C4-2B (cell line): ENCODE measurements around the gene TMEM161B.

Experiments used
- H3K27ac ChIP-seq: fragments of 450-650 bp; 2 replicates; pipeline ENCODE4 v1.5.1; 2017
- ZFX ChIP-seq: fragments of 450-650 bp; IDR thresholded peaks from 2 replicates; pipeline ENCODE4 v1.6.1; 2017
- TF ChIP-seq, protein P1 (sequence below): fragments of 450-650 bp; conservative IDR thresholded peaks from 2 replicates; pipeline ENCODE4 v1.5.1; 2017; ENCODE audit warnings: mild to moderate bottlenecking

TMEM161B gene

DNA sequence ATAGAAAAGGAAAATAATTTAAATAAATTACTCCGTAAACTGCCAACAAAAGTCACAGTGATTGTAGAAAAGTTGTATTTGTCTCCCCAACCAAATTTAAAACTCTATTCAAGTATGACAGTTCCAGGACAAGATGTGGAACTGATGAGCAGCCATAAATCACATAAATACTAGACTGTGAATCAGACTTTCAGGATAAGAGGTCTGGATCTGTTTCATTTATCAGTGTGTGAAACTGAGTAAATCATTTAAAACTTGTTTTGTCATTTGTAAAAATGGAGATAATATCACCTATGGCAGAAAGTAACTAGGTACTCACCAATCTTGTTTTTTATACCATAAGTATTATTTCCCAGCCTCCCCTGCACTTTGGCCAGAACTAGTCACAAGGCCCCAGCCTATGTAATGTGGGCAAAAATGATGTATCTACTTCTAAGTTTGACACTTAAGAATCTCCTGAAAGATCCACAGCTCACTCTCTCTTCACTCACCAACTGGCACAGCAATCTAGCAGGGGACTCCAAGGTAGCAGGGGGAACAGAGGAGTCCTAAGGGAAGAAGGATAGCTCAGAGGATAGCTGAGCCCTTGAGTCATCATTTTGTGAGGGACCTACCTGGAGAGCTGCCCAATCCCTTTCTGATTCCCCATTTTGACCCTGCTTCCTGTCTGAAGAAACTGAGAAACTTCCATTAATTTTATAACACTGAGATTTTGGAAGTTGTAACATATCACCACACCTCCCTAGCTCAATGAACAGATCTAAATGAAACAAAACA lies 31.6 kb downstream of the TMEM161B start:
- no peak for TF ChIP-seq ZFX
- TF ChIP-seq, protein P1, sequence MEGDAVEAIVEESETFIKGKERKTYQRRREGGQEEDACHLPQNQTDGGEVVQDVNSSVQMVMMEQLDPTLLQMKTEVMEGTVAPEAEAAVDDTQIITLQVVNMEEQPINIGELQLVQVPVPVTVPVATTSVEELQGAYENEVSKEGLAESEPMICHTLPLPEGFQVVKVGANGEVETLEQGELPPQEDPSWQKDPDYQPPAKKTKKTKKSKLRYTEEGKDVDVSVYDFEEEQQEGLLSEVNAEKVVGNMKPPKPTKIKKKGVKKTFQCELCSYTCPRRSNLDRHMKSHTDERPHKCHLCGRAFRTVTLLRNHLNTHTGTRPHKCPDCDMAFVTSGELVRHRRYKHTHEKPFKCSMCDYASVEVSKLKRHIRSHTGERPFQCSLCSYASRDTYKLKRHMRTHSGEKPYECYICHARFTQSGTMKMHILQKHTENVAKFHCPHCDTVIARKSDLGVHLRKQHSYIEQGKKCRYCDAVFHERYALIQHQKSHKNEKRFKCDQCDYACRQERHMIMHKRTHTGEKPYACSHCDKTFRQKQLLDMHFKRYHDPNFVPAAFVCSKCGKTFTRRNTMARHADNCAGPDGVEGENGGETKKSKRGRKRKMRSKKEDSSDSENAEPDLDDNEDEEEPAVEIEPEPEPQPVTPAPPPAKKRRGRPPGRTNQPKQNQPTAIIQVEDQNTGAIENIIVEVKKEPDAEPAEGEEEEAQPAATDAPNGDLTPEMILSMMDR: no peak
- H3K27ac ChIP-seq: no peak overlapping the region

GRCh38 chr5:88235828-88236227 lies 32.8 kb downstream of the TMEM161B start:
- TF ChIP-seq, protein P1: no peak
- TF ChIP-seq ZFX: no peak
- H3K27ac ChIP-seq: no peak overlapping the region

DNA sequence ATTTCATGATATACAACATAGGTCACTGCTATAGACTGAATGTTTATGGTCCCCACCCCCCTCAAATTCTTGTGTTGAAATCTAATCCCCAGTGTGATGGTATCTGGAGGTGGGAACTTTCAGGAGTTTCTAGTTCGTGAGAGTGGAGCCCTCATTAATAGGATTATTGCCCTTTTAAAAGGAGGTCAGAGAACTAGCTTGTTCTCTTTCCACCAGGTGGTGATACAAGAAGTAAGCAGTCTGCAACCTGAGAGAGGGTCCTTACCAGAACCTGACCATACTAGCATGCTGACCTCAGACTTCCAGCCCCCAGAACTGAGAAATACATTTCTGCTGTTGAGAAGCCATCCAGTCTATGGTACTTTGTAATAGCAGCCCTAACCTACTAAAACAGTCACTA lies 33.3 kb downstream of the TMEM161B start:
- no peak for TF ChIP-seq ZFX
- TF ChIP-seq, protein P1: no peak; the same call in 1 of the 2 replicates
- H3K27ac ChIP-seq: no peak overlapping the region

- TF ChIP-seq, protein P1: no peak
- no peak for TF ChIP-seq ZFX
- H3K27ac ChIP-seq: no peak overlapping the region
These were observed 38.0 kb downstream of the TMEM161B start for GRCh38 chr5:88230546-88231066.

GRCh38 chr5:88226881-88227450 lies 41.7 kb downstream of the TMEM161B start:
- TF ChIP-seq ZFX: no peak
- TF ChIP-seq, protein P1: no peak
- no peak overlapping the region for H3K27ac ChIP-seq

- TF ChIP-seq, protein P1: no peak
- no peak for TF ChIP-seq ZFX
- no peak overlapping the region for H3K27ac ChIP-seq
These were observed 54.0 kb downstream of the TMEM161B start for GRCh38 chr5:88214655-88215054.

DNA sequence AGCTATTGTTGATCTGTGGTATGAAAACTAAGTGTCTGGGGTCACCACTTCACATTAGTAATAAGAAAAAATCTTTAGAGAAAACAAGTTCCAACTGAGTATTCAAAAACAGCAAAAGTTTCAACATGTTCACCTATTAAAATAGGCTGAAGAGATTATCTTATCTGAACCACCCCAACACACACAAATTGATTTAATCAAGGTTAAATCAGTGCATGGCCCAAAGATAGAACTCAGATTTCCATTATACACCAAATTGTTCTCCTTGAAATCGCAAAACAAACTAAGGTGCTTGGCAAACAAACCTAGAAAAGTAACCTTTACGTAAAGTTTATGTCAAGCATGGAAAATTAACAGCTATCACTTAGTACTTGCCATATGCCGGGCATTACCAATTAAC lies 61.1 kb downstream of the TMEM161B start:
- H3K27ac ChIP-seq: no peak overlapping the region
- TF ChIP-seq, protein P1: no peak
- TF ChIP-seq ZFX: no peak
